GM23338 (cell line): ENCODE measurements around the gene PCGF2. TPM values are rescaled to one million over a fixed set of nuclear protein-coding genes. Genes with fewer than 3 reads are reported as not detected.
A peak's percentile ranks its signal among the peaks of the same experiment; 100 is the strongest.

Experiments
- ATAC-seq: fragments of 200-7000 bp; cut with Tn5 transposase; 3 replicates; pipeline ENCODE4 v1.9.1; 2020
- DNase-seq: peaks from one replicate; pipeline ENCODE4 v3.0.0-alpha.2; 2015; ENCODE audit warnings: low spot score
- H2AFZ ChIP-seq: fragments of 200-600 bp; sonication (generic); 2 replicates; pipeline ENCODE4 v1.8.0; 2016; ENCODE audit warnings: antibody characterized with exemption, mild to moderate bottlenecking, moderate library complexity
- H3F3A ChIP-seq: fragments of 200-600 bp; sonication (generic); replicated peaks from 2 replicates; pipeline ENCODE4 v1.8.0; 2017; ENCODE audit warnings: antibody characterized with exemption, mixed run types, low read depth
- H3K27ac ChIP-seq: fragments of 200-600 bp; sonication (generic); 2 replicates; pipeline ENCODE4 v1.6.1; 2016; ENCODE audit warnings: low read depth
- H3K27me3 ChIP-seq: fragments of 200-600 bp; sonication (generic); 2 replicates; pipeline ENCODE4 v1.8.0; 2016; ENCODE audit warnings: mild to moderate bottlenecking, mixed run types, moderate library complexity; ENCODE audit not compliant: insufficient read depth
- H3K36me3 ChIP-seq: fragments of 200-600 bp; sonication (generic); 2 replicates; pipeline ENCODE4 v1.8.0; 2016; ENCODE audit warnings: mild to moderate bottlenecking; ENCODE audit not compliant: insufficient read depth
- H3K4me1 ChIP-seq: fragments of 200-600 bp; sonication (generic); 2 replicates; pipeline ENCODE4 v1.8.0; 2016; ENCODE audit warnings: mild to moderate bottlenecking, moderate library complexity; ENCODE audit not compliant: insufficient read depth
- H3K4me2 ChIP-seq: fragments of 200-600 bp; sonication (generic); 2 replicates; pipeline ENCODE4 v1.7.1; 2017; ENCODE audit warnings: mixed run types
- H3K4me3 ChIP-seq: fragments of 200-600 bp; sonication (generic); 2 replicates; pipeline ENCODE4 v1.6.1; 2016; ENCODE audit warnings: mixed run types
- H3K79me2 ChIP-seq: fragments of 200-600 bp; sonication (generic); replicated peaks from 2 replicates; pipeline ENCODE4 v1.8.0; 2017; ENCODE audit warnings: mild to moderate bottlenecking; ENCODE audit not compliant: insufficient read depth
- H3K9me2 ChIP-seq: fragments of 200-600 bp; sonication (generic); 2 replicates; pipeline ENCODE4 v1.8.0; 2017; ENCODE audit not compliant: insufficient read depth
- H4K20me1 ChIP-seq: fragments of 200-600 bp; sonication (generic); replicated peaks from 2 replicates; pipeline ENCODE4 v1.8.0; 2017; ENCODE audit warnings: mild to moderate bottlenecking; ENCODE audit not compliant: insufficient read depth
- H3K27ac Mint-ChIP-seq: 2 replicates; pipeline ENCODE4 v1.8.0; 2020; ENCODE audit warnings: inconsistent platforms, mild to moderate bottlenecking, moderate library complexity, mixed read lengths
- H3K27me3 Mint-ChIP-seq: 3 replicates; pipeline ENCODE4 v1.8.0; 2022; ENCODE audit warnings: low read depth, mild to moderate bottlenecking, moderate library complexity, mixed read lengths, inconsistent platforms; ENCODE audit not compliant: insufficient read depth, poor library complexity
- H3K36me3 Mint-ChIP-seq: 3 replicates; pipeline ENCODE4 v1.8.0; 2021; ENCODE audit warnings: low read depth, mild to moderate bottlenecking, inconsistent platforms, moderate library complexity, mixed read lengths
- H3K4me1 Mint-ChIP-seq: 3 replicates; pipeline ENCODE4 v1.8.0; 2020; ENCODE audit warnings: mild to moderate bottlenecking, inconsistent platforms, mixed read lengths
- H3K4me3 Mint-ChIP-seq: 3 replicates; pipeline ENCODE4 v1.8.0; 2021; ENCODE audit warnings: moderate library complexity, mild to moderate bottlenecking, inconsistent platforms, mixed read lengths
- H3K9me3 Mint-ChIP-seq: 3 replicates; pipeline ENCODE4 v1.8.0; 2020; ENCODE audit warnings: moderate library complexity, mild to moderate bottlenecking, inconsistent platforms, mixed read lengths
- EZH2 ChIP-seq: fragments of 200-600 bp; sonication (generic); IDR thresholded peaks from one replicate; pipeline ENCODE4 v1.8.0; 2017; ENCODE audit warnings: antibody characterized with exemption, mild to moderate bottlenecking, low read depth; ENCODE audit not compliant: unreplicated experiment
- EZH2phosphoT487 ChIP-seq: fragments of 200-600 bp; sonication (generic); IDR thresholded peaks from one replicate; pipeline ENCODE4 v1.8.1; 2018; ENCODE audit warnings: antibody characterized with exemption; ENCODE audit not compliant: unreplicated experiment
- JUNB ChIP-seq: IDR thresholded peaks from one replicate; pipeline ENCODE4 v1.6.1; 2016; ENCODE audit warnings: antibody characterized with exemption; ENCODE audit not compliant: unreplicated experiment
- NANOG ChIP-seq: IDR thresholded peaks from 2 replicates; pipeline ENCODE4 v1.6.1; 2016; ENCODE audit warnings: antibody characterized with exemption, borderline replicate concordance
- POLR2AphosphoS5 ChIP-seq: IDR thresholded peaks from 2 replicates; pipeline ENCODE4 v1.6.1; 2016; ENCODE audit warnings: antibody characterized with exemption, low read depth
- STAT1 ChIP-seq: IDR thresholded peaks from one replicate; pipeline ENCODE4 v1.6.1; 2016; ENCODE audit warnings: antibody characterized with exemption; ENCODE audit not compliant: unreplicated experiment
- ZNF114 ChIP-seq: fragments of 250-450 bp; sonication (Bioruptor Pico); IDR thresholded peaks from 2 replicates; pipeline ENCODE4 v1.5.0; 2020; ENCODE audit warnings: mild to moderate bottlenecking, moderate library complexity
- ZNF331 ChIP-seq: fragments of 250-450 bp; sonication (Bioruptor Pico); IDR thresholded peaks from 2 replicates; pipeline ENCODE4 v1.5.0; 2020; ENCODE audit warnings: low read depth, mild to moderate bottlenecking, moderate library complexity
- polyA plus RNA-seq: library from polyadenylated mRNA; unstranded; fragments of >200 nt; fragmentation: Nextera tagmentation; extraction: Ambion mirVana; gene quantifications from 2 replicates; pipeline ENCODE4 v1.2.1, GENCODE V29; 2016
- total RNA-seq: library from RNA; depleted of rRNA; stranded (reverse); fragments of >200 nt; shearing (Covaris generic); gene quantifications from 2 replicates; pipeline ENCODE4 v1.2.3, GENCODE V29; 2014
- TF ChIP-seq, protein P1 (sequence below), 2 experiments: fragments of 200-600 bp in 1 of 2; sonication (generic) in 1 of 2; conservative IDR thresholded peaks; 2 replicates each; pipeline versions ENCODE4 v1.5.1 to v1.6.1; 2016 to 2017; ENCODE audit warnings: antibody characterized with exemption in 2 of 2, low read depth in 2 of 2, mild to moderate bottlenecking in 2 of 2, moderate library complexity in 1 of 2
- TF ChIP-seq, protein P2 (sequence below): fragments of 250-450 bp; sonication (Bioruptor Pico); IDR thresholded peaks from 2 replicates; pipeline ENCODE4 v1.5.0; 2020; ENCODE audit warnings: mild to moderate bottlenecking, moderate library complexity

PCGF2 gene
- total and polyA plus RNA-seq, 2 experiments from 2014 or later: 21.1 to 51.9 TPM

DNA sequence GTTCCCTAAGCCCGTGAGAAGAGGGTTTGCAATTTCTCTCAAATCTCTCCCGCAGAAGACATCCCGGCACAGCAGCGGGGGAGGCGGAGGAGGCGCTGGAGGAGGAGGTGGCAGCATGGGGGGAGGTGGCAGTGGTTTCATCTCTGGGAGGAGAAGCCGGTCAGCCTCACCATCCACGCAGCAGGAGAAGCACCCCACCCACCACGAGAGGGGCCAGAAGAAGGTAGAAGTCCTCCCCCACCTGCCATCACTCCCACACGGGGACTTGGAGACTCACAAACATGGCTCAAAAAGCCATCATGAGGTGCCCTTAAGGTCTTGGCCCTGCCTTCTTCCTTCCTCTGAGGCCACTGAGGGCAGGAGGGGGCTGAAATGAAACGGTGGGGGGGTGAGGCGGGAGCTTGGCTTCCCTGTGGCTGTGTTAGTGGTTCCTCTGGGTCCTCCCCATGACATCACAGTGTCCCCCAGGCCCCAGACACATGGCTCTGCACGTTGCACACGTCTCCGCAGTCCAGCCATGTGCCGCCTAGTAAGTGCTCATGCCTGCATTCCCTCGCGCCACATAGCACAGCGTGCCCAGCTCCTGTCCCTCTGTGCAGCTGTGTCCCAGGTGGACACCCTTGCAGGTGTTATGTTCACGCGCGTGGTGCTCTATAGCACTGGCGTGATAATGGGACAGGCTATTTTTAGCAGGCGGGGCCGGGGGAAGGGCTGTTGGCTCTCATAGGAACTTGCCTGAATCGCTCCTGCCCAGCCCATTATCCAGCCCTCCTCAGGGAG lies 36.2 kb downstream of the PCGF2 start:
- no peak for DNase-seq
- Histone ChIP-seq H3K9me2 (no peaks in the 10 kb centered on the region), H3F3A (peaks cover 14% of the 10 kb centered on the region; the same call in 1 of the 2 replicates), H3K79me2 (no peaks in the 10 kb centered on the region), H4K20me1 (peaks cover 5% of the 10 kb centered on the region; the same call in 1 of the 2 replicates), H3K36me3 (no peaks in the 10 kb centered on the region), H2AFZ (no peak overlapping the region), H3K4me3 (no peak overlapping the region), H3K4me1 (peaks cover 31% of the 10 kb centered on the region), H3K27me3 (peaks cover 42% of the 10 kb centered on the region), H3K4me2 (no peak overlapping the region), H3K27ac (no peak overlapping the region)
- no peak for TF ChIP-seq EZH2
- TF ChIP-seq, protein P1, sequence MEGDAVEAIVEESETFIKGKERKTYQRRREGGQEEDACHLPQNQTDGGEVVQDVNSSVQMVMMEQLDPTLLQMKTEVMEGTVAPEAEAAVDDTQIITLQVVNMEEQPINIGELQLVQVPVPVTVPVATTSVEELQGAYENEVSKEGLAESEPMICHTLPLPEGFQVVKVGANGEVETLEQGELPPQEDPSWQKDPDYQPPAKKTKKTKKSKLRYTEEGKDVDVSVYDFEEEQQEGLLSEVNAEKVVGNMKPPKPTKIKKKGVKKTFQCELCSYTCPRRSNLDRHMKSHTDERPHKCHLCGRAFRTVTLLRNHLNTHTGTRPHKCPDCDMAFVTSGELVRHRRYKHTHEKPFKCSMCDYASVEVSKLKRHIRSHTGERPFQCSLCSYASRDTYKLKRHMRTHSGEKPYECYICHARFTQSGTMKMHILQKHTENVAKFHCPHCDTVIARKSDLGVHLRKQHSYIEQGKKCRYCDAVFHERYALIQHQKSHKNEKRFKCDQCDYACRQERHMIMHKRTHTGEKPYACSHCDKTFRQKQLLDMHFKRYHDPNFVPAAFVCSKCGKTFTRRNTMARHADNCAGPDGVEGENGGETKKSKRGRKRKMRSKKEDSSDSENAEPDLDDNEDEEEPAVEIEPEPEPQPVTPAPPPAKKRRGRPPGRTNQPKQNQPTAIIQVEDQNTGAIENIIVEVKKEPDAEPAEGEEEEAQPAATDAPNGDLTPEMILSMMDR (conservative IDR thresholded peaks at IDR 0.05; ENCODE audit: low read depth in 2 of 2): no peak
- TF ChIP-seq EZH2phosphoT487: no peak
- no peak for TF ChIP-seq ZNF331
- no peak for TF ChIP-seq STAT1
- TF ChIP-seq NANOG: no peak
- TF ChIP-seq JUNB: no peak
- no peak for TF ChIP-seq POLR2AphosphoS5
- peaks cover 83% of the 10 kb centered on the region for H3K4me1 Mint-ChIP-seq
- peaks cover 44% of the 10 kb centered on the region for H3K27me3 Mint-ChIP-seq
- ATAC-seq: no peak
- H3K27ac Mint-ChIP-seq: no peak overlapping the region
- peaks cover 18% of the 10 kb centered on the region for H3K36me3 Mint-ChIP-seq
- H3K9me3 Mint-ChIP-seq: no peaks in the 10 kb centered on the region; the same call in none of the 3 replicates
- H3K4me3 Mint-ChIP-seq: no peak overlapping the region; the same call in 2 of the 3 replicates

DNA sequence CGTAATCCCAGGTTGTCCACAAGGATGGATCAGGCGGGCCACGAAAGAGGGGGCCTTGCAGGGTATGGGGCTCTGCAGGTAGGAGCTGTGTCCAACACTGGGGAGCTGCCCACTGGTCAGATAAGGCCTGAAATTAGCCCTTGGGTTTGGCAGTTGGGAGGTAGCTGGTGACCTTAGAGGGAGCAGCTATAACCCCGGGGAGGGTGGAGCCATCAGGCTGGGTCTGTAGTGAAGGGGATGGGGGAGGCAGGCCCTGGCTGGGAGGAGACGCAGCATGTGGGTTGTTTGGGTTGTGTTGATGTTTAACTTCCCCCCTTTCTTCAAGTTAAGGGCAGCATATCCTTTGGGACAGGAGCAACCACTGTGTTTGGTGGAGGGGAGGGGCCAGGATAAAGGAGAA lies 37.2 kb downstream of the PCGF2 start:
- peaks cover 18% of the 10 kb centered on the region; the same call in 1 of the 2 replicates for H3F3A ChIP-seq
- no peak overlapping the region for H2AFZ ChIP-seq
- no peak overlapping the region for H3K27ac ChIP-seq
- peaks cover 47% of the 10 kb centered on the region for H3K27me3 ChIP-seq
- peaks cover 52% of the 10 kb centered on the region for H3K27me3 Mint-ChIP-seq
- no peak overlapping the region for H3K4me3 ChIP-seq
- H3K4me1 ChIP-seq: peaks cover 36% of the 10 kb centered on the region
- peaks cover 5% of the 10 kb centered on the region; the same call in 1 of the 2 replicates for H4K20me1 ChIP-seq
- H3K4me3 Mint-ChIP-seq: no peak overlapping the region; the same call in 2 of the 3 replicates
- no peaks in the 10 kb centered on the region for H3K36me3 ChIP-seq
- no peak for DNase-seq
- peaks cover 15% of the 10 kb centered on the region for H3K36me3 Mint-ChIP-seq
- H3K4me2 ChIP-seq: no peak overlapping the region
- no peaks in the 10 kb centered on the region for H3K79me2 ChIP-seq
- peaks cover 81% of the 10 kb centered on the region for H3K4me1 Mint-ChIP-seq
- H3K9me2 ChIP-seq: no peaks in the 10 kb centered on the region
- H3K9me3 Mint-ChIP-seq: no peaks in the 10 kb centered on the region; the same call in none of the 3 replicates
- ATAC-seq: peak; percentile 4; the same call in 1 of the 3 replicates
- no peak overlapping the region for H3K27ac Mint-ChIP-seq
- no peak for TF ChIP-seq ZNF114 (CRISPR knock-in tag)
- TF ChIP-seq, protein P1 (conservative IDR thresholded peaks at IDR 0.05; ENCODE audit: low read depth in 2 of 2): no peak
- TF ChIP-seq, protein P2, sequence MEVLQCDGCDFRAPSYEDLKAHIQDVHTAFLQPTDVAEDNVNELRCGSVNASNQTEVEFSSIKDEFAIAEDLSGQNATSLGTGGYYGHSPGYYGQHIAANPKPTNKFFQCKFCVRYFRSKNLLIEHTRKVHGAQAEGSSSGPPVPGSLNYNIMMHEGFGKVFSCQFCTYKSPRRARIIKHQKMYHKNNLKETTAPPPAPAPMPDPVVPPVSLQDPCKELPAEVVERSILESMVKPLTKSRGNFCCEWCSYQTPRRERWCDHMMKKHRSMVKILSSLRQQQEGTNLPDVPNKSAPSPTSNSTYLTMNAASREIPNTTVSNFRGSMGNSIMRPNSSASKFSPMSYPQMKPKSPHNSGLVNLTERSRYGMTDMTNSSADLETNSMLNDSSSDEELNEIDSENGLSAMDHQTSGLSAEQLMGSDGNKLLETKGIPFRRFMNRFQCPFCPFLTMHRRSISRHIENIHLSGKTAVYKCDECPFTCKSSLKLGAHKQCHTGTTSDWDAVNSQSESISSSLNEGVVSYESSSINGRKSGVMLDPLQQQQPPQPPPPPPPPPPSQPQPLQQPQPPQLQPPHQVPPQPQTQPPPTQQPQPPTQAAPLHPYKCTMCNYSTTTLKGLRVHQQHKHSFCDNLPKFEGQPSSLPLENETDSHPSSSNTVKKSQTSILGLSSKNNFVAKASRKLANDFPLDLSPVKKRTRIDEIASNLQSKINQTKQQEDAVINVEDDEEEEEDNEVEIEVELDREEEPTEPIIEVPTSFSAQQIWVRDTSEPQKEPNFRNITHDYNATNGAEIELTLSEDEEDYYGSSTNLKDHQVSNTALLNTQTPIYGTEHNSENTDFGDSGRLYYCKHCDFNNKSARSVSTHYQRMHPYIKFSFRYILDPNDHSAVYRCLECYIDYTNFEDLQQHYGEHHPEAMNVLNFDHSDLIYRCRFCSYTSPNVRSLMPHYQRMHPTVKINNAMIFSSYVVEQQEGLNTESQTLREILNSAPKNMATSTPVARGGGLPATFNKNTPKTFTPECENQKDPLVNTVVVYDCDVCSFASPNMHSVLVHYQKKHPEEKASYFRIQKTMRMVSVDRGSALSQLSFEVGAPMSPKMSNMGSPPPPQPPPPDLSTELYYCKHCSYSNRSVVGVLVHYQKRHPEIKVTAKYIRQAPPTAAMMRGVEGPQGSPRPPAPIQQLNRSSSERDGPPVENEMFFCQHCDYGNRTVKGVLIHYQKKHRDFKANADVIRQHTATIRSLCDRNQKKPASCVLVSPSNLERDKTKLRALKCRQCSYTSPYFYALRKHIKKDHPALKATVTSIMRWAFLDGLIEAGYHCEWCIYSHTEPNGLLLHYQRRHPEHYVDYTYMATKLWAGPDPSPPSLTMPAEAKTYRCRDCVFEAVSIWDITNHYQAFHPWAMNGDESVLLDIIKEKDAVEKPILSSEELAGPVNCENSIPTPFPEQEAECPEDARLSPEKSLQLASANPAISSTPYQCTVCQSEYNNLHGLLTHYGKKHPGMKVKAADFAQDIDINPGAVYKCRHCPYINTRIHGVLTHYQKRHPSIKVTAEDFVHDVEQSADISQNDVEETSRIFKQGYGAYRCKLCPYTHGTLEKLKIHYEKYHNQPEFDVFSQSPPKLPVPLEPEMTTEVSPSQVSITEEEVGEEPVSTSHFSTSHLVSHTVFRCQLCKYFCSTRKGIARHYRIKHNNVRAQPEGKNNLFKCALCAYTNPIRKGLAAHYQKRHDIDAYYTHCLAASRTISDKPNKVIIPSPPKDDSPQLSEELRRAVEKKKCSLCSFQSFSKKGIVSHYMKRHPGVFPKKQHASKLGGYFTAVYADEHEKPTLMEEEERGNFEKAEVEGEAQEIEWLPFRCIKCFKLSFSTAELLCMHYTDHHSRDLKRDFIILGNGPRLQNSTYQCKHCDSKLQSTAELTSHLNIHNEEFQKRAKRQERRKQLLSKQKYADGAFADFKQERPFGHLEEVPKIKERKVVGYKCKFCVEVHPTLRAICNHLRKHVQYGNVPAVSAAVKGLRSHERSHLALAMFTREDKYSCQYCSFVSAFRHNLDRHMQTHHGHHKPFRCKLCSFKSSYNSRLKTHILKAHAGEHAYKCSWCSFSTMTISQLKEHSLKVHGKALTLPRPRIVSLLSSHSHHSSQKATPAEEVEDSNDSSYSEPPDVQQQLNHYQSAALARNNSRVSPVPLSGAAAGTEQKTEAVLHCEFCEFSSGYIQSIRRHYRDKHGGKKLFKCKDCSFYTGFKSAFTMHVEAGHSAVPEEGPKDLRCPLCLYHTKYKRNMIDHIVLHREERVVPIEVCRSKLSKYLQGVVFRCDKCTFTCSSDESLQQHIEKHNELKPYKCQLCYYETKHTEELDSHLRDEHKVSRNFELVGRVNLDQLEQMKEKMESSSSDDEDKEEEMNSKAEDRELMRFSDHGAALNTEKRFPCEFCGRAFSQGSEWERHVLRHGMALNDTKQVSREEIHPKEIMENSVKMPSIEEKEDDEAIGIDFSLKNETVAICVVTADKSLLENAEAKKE (CRISPR knock-in tag): no peak
